Measurements from ENCODE around the gene AGAP4. TPM values are rescaled to one million over a fixed set of nuclear protein-coding genes. Genes with fewer than 3 reads are reported as not detected.
"Not testable (repeated sequence)": the region's sequence is repeated elsewhere in the genome, so short reads cannot be mapped to it uniquely, and the experiment has no call there.

The AGAP4 gene
- total RNA-seq, 1 experiment from 2014 or later: 21.2 TPM

DNA sequence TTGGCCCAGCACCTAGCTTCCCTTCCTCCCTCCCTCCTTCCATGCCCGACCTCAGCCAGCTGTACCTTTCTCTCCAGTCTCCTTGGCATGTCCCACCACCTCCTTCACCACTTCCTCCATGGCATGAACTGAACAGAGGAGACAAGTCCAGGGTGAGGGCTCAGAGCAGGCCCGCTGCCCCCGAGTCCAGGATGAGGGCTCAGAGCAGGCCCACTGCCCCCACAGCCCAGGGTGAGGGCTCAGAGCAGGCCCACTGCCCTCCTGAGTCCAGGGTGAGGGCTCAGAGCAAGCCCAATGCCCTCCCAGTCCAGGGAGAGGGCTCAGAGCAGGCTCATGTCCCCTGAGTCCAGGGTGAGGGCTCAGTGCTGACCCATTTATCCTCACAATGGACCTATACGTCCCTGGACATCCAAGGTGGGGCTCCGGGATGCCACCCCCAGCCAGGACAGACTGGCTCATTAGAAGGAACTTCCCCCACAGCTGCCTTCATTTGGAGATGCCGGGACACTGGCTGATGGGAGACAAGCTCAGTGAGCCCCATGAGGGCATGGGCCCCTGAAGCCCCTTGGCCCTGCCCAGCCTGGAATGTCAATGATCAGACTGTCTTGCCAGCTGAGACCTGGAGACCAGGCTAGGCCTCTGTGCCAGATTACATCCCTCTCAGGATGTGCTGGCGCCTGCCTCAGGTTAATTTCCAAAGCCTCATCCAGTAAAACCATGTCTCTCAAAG, 30.0 kb downstream of the AGAP4 start:
- no peak for ATAC-seq
- ChIA-PET POLR2A (no interaction called here), CTCF (no interaction called here)
- no peak overlapping the region for H3K4me3 Mint-ChIP-seq
- no peaks in the 10 kb centered on the region for H3K27me3 Mint-ChIP-seq (ENCODE audit: low read depth)
- DNase-seq (ENCODE audit: low spot score): no peak
- 0 out of 2 replicates have a peak, but pooled peaks cover 3% of the 10 kb centered on the region for H3K4me1 Mint-ChIP-seq
- H3K9me3 Mint-ChIP-seq: peaks cover 20% of the 10 kb centered on the region
- peaks cover 8% of the 10 kb centered on the region for H3K36me3 Mint-ChIP-seq
- H3K27ac Mint-ChIP-seq: no peak overlapping the region
- no peak for TF ChIP-seq OVOL2 (CRISPR knock-in tag; IDR thresholded peaks at IDR 0.05; ENCODE audit: borderline replicate concordance)
- TF ChIP-seq, protein P1, sequence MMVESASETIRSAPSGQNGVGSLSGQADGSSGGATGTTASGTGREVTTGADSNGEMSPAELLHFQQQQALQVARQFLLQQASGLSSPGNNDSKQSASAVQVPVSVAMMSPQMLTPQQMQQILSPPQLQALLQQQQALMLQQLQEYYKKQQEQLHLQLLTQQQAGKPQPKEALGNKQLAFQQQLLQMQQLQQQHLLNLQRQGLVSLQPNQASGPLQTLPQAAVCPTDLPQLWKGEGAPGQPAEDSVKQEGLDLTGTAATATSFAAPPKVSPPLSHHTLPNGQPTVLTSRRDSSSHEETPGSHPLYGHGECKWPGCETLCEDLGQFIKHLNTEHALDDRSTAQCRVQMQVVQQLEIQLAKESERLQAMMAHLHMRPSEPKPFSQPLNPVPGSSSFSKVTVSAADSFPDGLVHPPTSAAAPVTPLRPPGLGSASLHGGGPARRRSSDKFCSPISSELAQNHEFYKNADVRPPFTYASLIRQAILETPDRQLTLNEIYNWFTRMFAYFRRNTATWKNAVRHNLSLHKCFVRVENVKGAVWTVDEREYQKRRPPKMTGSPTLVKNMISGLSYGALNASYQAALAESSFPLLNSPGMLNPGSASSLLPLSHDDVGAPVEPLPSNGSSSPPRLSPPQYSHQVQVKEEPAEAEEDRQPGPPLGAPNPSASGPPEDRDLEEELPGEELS (CRISPR knock-in tag; IDR thresholded peaks at IDR 0.05): no peak
- TF ChIP-seq GTF2I (CRISPR knock-in tag; conservative IDR thresholded peaks at IDR 0.05): no peak
- no peak for TF ChIP-seq ZNF416 (CRISPR knock-in tag; IDR thresholded peaks at IDR 0.05)
- TF ChIP-seq, protein P2, sequence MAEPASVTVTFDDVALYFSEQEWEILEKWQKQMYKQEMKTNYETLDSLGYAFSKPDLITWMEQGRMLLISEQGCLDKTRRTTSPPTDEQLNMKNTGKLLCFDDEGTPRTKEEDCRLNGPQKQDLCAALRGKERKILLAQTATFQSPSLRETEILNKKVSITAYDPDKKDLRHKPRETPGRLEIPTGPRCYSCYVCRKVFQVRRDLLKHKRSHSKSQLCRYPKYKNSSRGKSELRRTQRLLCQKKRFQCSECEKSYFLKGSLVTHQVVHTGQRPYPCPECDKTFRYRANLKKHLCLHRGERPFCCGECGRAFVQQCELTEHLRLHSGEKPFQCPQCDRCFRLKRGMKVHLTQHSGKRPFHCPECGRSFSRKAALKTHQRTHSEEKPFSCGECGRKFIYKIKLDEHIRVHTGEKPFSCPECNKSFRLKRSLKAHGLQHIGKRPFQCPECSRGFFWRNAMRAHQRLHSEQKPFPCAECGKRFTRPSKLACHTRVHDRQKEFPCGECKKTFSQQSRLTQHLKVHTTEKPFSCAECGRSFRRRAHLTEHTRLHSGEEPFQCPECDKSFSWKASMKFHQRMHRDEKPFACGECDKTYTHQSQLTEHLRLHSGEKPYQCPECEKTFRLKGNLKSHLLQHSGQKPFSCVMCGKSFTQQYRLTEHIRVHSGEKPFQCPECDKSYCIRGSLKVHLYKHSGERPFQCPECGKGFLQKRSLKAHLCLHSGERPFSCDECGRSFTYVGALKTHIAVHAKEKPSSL (CRISPR knock-in tag; conservative IDR thresholded peaks at IDR 0.05): no peak
- TF ChIP-seq ZNF671 (CRISPR knock-in tag; IDR thresholded peaks at IDR 0.05): no peak

DNA sequence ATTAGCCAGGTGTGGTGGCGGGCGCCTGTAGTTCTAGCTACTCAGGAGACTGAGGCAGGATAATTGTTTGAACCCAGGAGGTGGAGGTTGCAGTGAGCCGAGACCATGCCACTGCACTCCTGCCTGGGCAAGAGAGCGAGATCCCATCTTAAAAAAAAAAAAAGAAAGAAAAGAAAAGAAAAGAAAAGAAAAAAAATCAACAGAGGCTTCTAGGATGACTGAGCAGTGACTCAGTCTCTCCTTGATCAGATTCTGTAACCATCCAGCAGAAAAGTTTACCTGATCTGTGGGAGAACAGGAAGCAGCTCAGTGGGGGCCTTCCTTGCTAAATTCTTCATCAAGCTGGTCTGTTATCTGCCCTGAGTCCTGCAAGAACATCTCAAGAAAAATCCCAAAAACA, 33.2 kb downstream of the AGAP4 start:
- H3K36me3 Mint-ChIP-seq; H3K4me3 Mint-ChIP-seq; ATAC-seq; CTCF ChIA-PET; H3K27me3 Mint-ChIP-seq (ENCODE audit: low read depth); H3K4me1 Mint-ChIP-seq; H3K27ac Mint-ChIP-seq; DNase-seq (ENCODE audit: low spot score); POLR2A ChIA-PET: not testable (repeated sequence)
- H3K9me3 Mint-ChIP-seq: peaks cover 20% of the 10 kb centered on the region

DNA sequence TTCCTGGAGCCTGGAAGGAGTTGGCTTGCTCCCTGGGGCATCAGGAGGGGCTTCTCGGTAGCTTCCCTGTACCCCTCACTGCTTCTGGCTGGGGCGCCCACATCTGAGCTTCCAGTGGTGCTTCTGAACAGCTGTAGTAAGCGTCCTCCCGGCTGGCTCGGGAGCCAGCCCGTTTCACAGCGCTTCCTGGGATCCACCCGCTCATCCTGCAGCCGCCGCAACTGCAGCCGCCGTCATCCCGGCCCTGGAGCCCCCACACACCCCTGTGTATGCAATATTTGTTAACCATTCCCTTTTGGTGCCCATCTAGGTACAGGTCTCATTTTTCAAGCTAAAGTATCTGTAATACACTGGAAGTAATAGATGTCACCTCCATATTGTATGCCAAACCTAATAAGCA, 34.3 kb downstream of the AGAP4 start:
- POLR2A ChIA-PET; H3K4me1 Mint-ChIP-seq; CTCF ChIA-PET; H3K4me3 Mint-ChIP-seq; H3K36me3 Mint-ChIP-seq; H3K27me3 Mint-ChIP-seq (ENCODE audit: low read depth); H3K27ac Mint-ChIP-seq; ATAC-seq; DNase-seq (ENCODE audit: low spot score): not testable (repeated sequence)
- peaks cover 12% of the 10 kb centered on the region for H3K9me3 Mint-ChIP-seq

DNA sequence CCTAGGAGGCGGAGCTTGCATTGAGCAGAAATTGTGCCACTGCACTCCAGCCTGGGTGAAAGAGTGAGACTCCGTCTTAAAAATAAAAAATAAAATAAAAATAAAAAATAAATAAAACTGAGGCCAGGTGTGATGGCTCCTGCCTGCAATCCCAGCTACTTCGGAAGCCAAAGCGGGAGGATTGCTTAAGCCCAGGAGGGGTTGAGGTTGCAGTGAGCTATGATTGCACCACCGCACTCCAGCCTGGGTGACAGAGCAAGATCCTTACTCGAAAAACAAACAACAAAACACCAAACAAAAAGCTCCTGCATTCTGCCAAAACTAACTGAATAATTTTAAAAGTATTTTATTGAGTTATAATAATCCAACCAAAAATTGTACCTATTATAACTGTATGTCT, 36.2 kb downstream of the AGAP4 start:
- ChIA-PET CTCF (interaction anchor here (0.6 kb wide), 1 partner anchor 561 kb away, joined by 3 read pairs; no protein-coding TSS in a partner anchor), POLR2A (no interaction called here)
- Mint-ChIP-seq H3K4me1 (peaks cover 8% of the 10 kb centered on the region), H3K27ac (no peak overlapping the region), H3K36me3 (no peaks in the 10 kb centered on the region), H3K4me3 (no peak overlapping the region), H3K27me3 (ENCODE audit: low read depth) (no peaks in the 10 kb centered on the region), H3K9me3 (no peaks in the 10 kb centered on the region)
- no peak for ATAC-seq
- no peak for DNase-seq (ENCODE audit: low spot score)
- no peak for TF ChIP-seq ESRRA (CRISPR knock-in tag; IDR thresholded peaks at IDR 0.05; ENCODE audit: borderline replicate concordance)
- TF ChIP-seq, protein P3, sequence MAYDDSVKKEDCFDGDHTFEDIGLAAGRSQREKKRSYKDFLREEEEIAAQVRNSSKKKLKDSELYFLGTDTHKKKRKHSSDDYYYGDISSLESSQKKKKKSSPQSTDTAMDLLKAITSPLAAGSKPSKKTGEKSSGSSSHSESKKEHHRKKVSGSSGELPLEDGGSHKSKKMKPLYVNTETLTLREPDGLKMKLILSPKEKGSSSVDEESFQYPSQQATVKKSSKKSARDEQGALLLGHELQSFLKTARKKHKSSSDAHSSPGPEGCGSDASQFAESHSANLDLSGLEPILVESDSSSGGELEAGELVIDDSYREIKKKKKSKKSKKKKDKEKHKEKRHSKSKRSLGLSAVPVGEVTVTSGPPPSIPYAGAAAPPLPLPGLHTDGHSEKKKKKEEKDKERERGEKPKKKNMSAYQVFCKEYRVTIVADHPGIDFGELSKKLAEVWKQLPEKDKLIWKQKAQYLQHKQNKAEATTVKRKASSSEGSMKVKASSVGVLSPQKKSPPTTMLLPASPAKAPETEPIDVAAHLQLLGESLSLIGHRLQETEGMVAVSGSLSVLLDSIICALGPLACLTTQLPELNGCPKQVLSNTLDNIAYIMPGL (CRISPR knock-in tag; IDR thresholded peaks at IDR 0.05): no peak
- TF ChIP-seq MXD4 (CRISPR knock-in tag; IDR thresholded peaks at IDR 0.05; ENCODE audit: borderline replicate concordance): no peak
- no peak for TF ChIP-seq SP1 (CRISPR knock-in tag; conservative IDR thresholded peaks at IDR 0.05)
- no peak for TF ChIP-seq ATF1 (CRISPR knock-in tag; IDR thresholded peaks at IDR 0.05)
- no peak for TF ChIP-seq FOXP1 (CRISPR knock-in tag; IDR thresholded peaks at IDR 0.05; ENCODE audit: borderline replicate concordance)
- no peak for TF ChIP-seq MYBL2 (CRISPR knock-in tag; IDR thresholded peaks at IDR 0.05)
- TF ChIP-seq, protein P4, sequence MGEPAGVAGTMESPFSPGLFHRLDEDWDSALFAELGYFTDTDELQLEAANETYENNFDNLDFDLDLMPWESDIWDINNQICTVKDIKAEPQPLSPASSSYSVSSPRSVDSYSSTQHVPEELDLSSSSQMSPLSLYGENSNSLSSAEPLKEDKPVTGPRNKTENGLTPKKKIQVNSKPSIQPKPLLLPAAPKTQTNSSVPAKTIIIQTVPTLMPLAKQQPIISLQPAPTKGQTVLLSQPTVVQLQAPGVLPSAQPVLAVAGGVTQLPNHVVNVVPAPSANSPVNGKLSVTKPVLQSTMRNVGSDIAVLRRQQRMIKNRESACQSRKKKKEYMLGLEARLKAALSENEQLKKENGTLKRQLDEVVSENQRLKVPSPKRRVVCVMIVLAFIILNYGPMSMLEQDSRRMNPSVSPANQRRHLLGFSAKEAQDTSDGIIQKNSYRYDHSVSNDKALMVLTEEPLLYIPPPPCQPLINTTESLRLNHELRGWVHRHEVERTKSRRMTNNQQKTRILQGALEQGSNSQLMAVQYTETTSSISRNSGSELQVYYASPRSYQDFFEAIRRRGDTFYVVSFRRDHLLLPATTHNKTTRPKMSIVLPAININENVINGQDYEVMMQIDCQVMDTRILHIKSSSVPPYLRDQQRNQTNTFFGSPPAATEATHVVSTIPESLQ (CRISPR knock-in tag; IDR thresholded peaks at IDR 0.05): no peak
- TF ChIP-seq CBFB (CRISPR knock-in tag; IDR thresholded peaks at IDR 0.05; ENCODE audit: low read depth): no peak
- no peak for TF ChIP-seq TCF7 (CRISPR knock-in tag; IDR thresholded peaks at IDR 0.05; ENCODE audit: low read depth)
- TF ChIP-seq, protein P5, sequence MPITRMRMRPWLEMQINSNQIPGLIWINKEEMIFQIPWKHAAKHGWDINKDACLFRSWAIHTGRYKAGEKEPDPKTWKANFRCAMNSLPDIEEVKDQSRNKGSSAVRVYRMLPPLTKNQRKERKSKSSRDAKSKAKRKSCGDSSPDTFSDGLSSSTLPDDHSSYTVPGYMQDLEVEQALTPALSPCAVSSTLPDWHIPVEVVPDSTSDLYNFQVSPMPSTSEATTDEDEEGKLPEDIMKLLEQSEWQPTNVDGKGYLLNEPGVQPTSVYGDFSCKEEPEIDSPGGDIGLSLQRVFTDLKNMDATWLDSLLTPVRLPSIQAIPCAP (CRISPR knock-in tag; IDR thresholded peaks at IDR 0.05): no peak
- no peak for TF ChIP-seq ZNF317 (CRISPR knock-in tag; IDR thresholded peaks at IDR 0.05; ENCODE audit: borderline replicate concordance, low read depth)
- TF ChIP-seq, protein P6, sequence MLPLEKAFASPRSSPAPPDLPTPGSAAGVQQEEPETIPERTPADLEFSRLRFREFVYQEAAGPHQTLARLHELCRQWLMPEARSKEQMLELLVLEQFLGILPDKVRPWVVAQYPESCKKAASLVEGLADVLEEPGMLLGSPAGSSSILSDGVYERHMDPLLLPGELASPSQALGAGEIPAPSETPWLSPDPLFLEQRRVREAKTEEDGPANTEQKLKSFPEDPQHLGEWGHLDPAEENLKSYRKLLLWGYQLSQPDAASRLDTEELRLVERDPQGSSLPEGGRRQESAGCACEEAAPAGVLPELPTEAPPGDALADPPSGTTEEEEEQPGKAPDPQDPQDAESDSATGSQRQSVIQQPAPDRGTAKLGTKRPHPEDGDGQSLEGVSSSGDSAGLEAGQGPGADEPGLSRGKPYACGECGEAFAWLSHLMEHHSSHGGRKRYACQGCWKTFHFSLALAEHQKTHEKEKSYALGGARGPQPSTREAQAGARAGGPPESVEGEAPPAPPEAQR (CRISPR knock-in tag; IDR thresholded peaks at IDR 0.05): no peak
